C4-2B (cell line): ENCODE data around the gene ZBTB12.
"Not testable (repeated sequence)": the region's sequence is repeated elsewhere in the genome, so short reads cannot be mapped to it uniquely, and the experiment has no call there.

Experiments used
- H3K27ac ChIP-seq: fragments of 450-650 bp; 2 replicates; pipeline ENCODE4 v1.5.1; 2017
- CTCF ChIP-seq: fragments of 450-650 bp; conservative IDR thresholded peaks from 2 replicates; pipeline ENCODE4 v1.5.1; 2017; ENCODE audit warnings: mild to moderate bottlenecking
- ZFX ChIP-seq: fragments of 450-650 bp; IDR thresholded peaks from 2 replicates; pipeline ENCODE4 v1.6.1; 2017

ZBTB12 gene

GRCh38 chr6:31933537-31933936 lies 31.7 kb upstream of the ZBTB12 start:
- TF ChIP-seq ZFX (no peak), CTCF (no peak)
- H3K27ac ChIP-seq = no peak overlapping the region

- H3K27ac ChIP-seq = not testable (repeated sequence)
Measured at GRCh38 chr6:31932137-31932536, 30.3 kb upstream of the ZBTB12 start.

GRCh38 chr6:31930962-31931361 lies 29.1 kb upstream of the ZBTB12 start:
- H3K27ac ChIP-seq = no peak overlapping the region
- TF ChIP-seq CTCF = no peak

GRCh38 chr6:31928672-31928939 lies 26.7 kb upstream of the ZBTB12 start:
- no peak for TF ChIP-seq ZFX
- no peak for TF ChIP-seq CTCF
- no peak overlapping the region for H3K27ac ChIP-seq

- TF ChIP-seq CTCF (no peak), ZFX (no peak)
- no peak overlapping the region for H3K27ac ChIP-seq
Measured at GRCh38 chr6:31927863-31928671, 26.2 kb upstream of the ZBTB12 start.

- TF ChIP-seq ZFX = no peak
- no peak for TF ChIP-seq CTCF
Measured at GRCh38 chr6:31927242-31927862, 25.5 kb upstream of the ZBTB12 start, which contains the start of gene C2. Gene C2 (plus strand): TSS chr6:31927717. CDS start chr6:31927753, 36 bp downstream.

GRCh38 chr6:31922942-31923341 lies 21.1 kb upstream of the ZBTB12 start:
- TF ChIP-seq CTCF = no peak
- no peak for TF ChIP-seq ZFX
- H3K27ac ChIP-seq = no peak overlapping the region

More at GRCh38 chr6:31927242-31927862, 25.5 kb upstream of the ZBTB12 start, which contains the start of gene C2:
- H3K27ac ChIP-seq = no peak within 1 kb of the TSS

- TF ChIP-seq CTCF (no peak), ZFX (no peak)
- H3K27ac ChIP-seq = peak overlapping the region; percentile 75
Measured at GRCh38 chr6:31920811-31921210, 18.9 kb upstream of the ZBTB12 start.
